Measurements from ENCODE around the gene SFTPD. TPM values are rescaled to one million over a fixed set of nuclear protein-coding genes. Genes with fewer than 3 reads are reported as not detected.
"Not testable (repeated sequence)": the region's sequence is repeated elsewhere in the genome, so short reads cannot be mapped to it uniquely, and the experiment has no call there.

The SFTPD gene
- total RNA-seq, 1 donor from 2014 or later, result 2.2 TPM

- H3K27me3 Mint-ChIP-seq (ENCODE audit: low read depth), result peaks cover 31% of the 10 kb centered on the region
- H3K4me3 Mint-ChIP-seq, result no peak overlapping the region
- H3K4me1 Mint-ChIP-seq, result no peaks in the 10 kb centered on the region
- H3K9me3 Mint-ChIP-seq, result no peaks in the 10 kb centered on the region
- no peaks in the 10 kb centered on the region for H3K36me3 Mint-ChIP-seq
- no peak for DNase-seq (ENCODE audit: low spot score in 2 of 2, unreplicated experiment in 2 of 2)
- H3K27ac Mint-ChIP-seq, result no peak overlapping the region
- no peak for TF ChIP-seq CTCF (IDR thresholded peaks at IDR 0.05; ENCODE audit: unreplicated experiment)
Observed at GRCh38 chr10:79898597-79899325, 50.1 kb downstream of the SFTPD start.

GRCh38 chr10:79892896-79893295, 56.0 kb downstream of the SFTPD start:
- not testable (repeated sequence) for H3K4me3 Mint-ChIP-seq; DNase-seq (ENCODE audit: low spot score in 2 of 2, unreplicated experiment in 2 of 2); H3K27ac Mint-ChIP-seq; H3K4me1 Mint-ChIP-seq; H3K36me3 Mint-ChIP-seq; H3K9me3 Mint-ChIP-seq
- H3K27me3 Mint-ChIP-seq (ENCODE audit: low read depth), result peaks cover 26% of the 10 kb centered on the region

GRCh38 chr10:79890469-79890868, 58.4 kb downstream of the SFTPD start:
- Mint-ChIP-seq H3K36me3 (no peaks in the 10 kb centered on the region), H3K27me3 (ENCODE audit: low read depth) (peaks cover 33% of the 10 kb centered on the region), H3K9me3 (no peaks in the 10 kb centered on the region), H3K4me1 (no peaks in the 10 kb centered on the region), H3K4me3 (no peak overlapping the region), H3K27ac (no peak overlapping the region)
- TF ChIP-seq CTCF (IDR thresholded peaks at IDR 0.05; ENCODE audit: unreplicated experiment), result no peak
- no peak for DNase-seq (ENCODE audit: low spot score in 2 of 2, unreplicated experiment in 2 of 2)

- not testable (repeated sequence) for H3K27ac Mint-ChIP-seq; H3K9me3 Mint-ChIP-seq; H3K4me1 Mint-ChIP-seq; H3K36me3 Mint-ChIP-seq; H3K4me3 Mint-ChIP-seq; DNase-seq (ENCODE audit: low spot score in 2 of 2, unreplicated experiment in 2 of 2)
- peaks cover 33% of the 10 kb centered on the region for H3K27me3 Mint-ChIP-seq (ENCODE audit: low read depth)
Observed at GRCh38 chr10:79888984-79889383, 59.9 kb downstream of the SFTPD start.

Other genes starting within 250 kb of the SFTPD start
- gene NUTM2B, start 245.9 kb downstream of the SFTPD start, total RNA-seq, result 1.0 to 1.7 TPM (median 1.4 TPM) in 3 replicates
- 0.78 to 1.0 TPM (median 0.81 TPM) in 3 replicates for gene NUTM2E, start 122.4 kb downstream of the SFTPD start, total RNA-seq
- 26.1 to 32.0 TPM (median 30.7 TPM) in 3 replicates for gene TMEM254, start 129.6 kb upstream of the SFTPD start, total RNA-seq
- 24.0 to 30.3 TPM (median 25.1 TPM) in 3 replicates for gene PLAC9, start 183.6 kb upstream of the SFTPD start, total RNA-seq

Data from mesothelial cell of epicardium (in vitro differentiated cells).